K562 treated with DMSO at 1 percent for 12 hours (cell line): ENCODE measurements around the gene GUCY2F. TPM values are rescaled to one million over a fixed set of nuclear protein-coding genes. Genes with fewer than 3 reads are reported as not detected.

Experiments
- total RNA-seq: library from RNA; unstranded; fragments of 300-600 nt; gene quantifications from 2 replicates; pipeline ENCODE4 v1.2.3, GENCODE V29; 2022; ENCODE audit not compliant: insufficient read depth

The GUCY2F gene
- total RNA-seq = not detected in 2 replicates

GRCh38 chrX:109481986-109482385 lies at the start of gene GUCY2F:
TSS of gene GUCY2F (minus strand) at chrX:109482086. CDS start at chrX:109475936, 6,150 bp downstream.

Other genes with a start within 250 kb of the GUCY2F start
- gene NXT2, start 54.8 kb upstream of the GUCY2F start, total RNA-seq = 6.4 and 13.5 TPM in 2 replicates
- gene KCNE5, start 143.1 kb upstream of the GUCY2F start, total RNA-seq = not detected in 2 replicates